Right ventricle myocardium superior (tissue), 1 donor: ENCODE results near the gene SEBOX. TPM values are rescaled to one million over a fixed set of nuclear protein-coding genes. Genes with fewer than 3 reads are reported as not detected.

Experiments
- ATAC-seq: fragments of 200-7000 bp; cut with Tn5 transposase; one replicate; pipeline ENCODE4 v1.9.1; 2020; ENCODE audit warnings: mild to moderate bottlenecking; ENCODE audit not compliant: poor library complexity
- DNase-seq: peaks from one replicate; pipeline ENCODE4 v3.0.0-alpha.2; 2020
- intact Hi-C: fragments of 100-400 bp; cut with DNase I; formaldehyde crosslinking; loops from one replicate; pipeline ENCODE4 v1.11.2; 2022
- long read RNA-seq: library from polyadenylated mRNA; unstranded; transcript quantifications from one replicate; pipeline ENCODE4 v2.0.0, GENCODE V29; 2021
- total RNA-seq: library from RNA; stranded (reverse); fragmentation: NEBNext Ultra II Directional; extraction: Animal tissue kit (Norgen Biotek cat#: 25700); gene quantifications from one replicate; pipeline ENCODE4 v1.2.1, GENCODE V29; 2021
- donor health status: DM: no; HTN: yes; CAD: no; lungs with severe emphysema.

SEBOX gene
- total RNA-seq = not detected
- long read RNA-seq = 0 reads

- DNase-seq = no peak
- intact Hi-C loops = no loop called here
These were observed at the start of gene SEBOX for GRCh38 chr17:28364665-28365363. SEBOX (minus strand) TSS chr17:28365199; CDS start chr17:28365151, 48 bp downstream.

GRCh38 chr17:28413804-28414203 is 48.8 kb upstream of the SEBOX start:
- no peak for DNase-seq
- intact Hi-C loops = no loop called here

More at GRCh38 chr17:28364665-28365363, at the start of gene SEBOX:
- no peak for ATAC-seq

GRCh38 chr17:28412099-28412498 is 47.1 kb upstream of the SEBOX start:
- no peak for DNase-seq
- ATAC-seq = no peak
- intact Hi-C loops = no loop called here

More at GRCh38 chr17:28413804-28414203, 48.8 kb upstream of the SEBOX start:
- no peak for ATAC-seq

GRCh38 chr17:28407974-28408306 is 42.9 kb upstream of the SEBOX start:
- intact Hi-C loops = no loop called here
- DNase-seq (no peak), ATAC-seq (no peak)

- ATAC-seq (no peak), DNase-seq (no peak)
- intact Hi-C loops = no loop called here
These were observed 42.4 kb upstream of the SEBOX start for GRCh38 chr17:28407130-28407973.

- DNase-seq = no peak
- peak; percentile 10 for ATAC-seq
- intact Hi-C loops = no loop called here
These were observed 41.4 kb upstream of the SEBOX start for GRCh38 chr17:28406473-28406814.

- ATAC-seq = peak; percentile 90
- DNase-seq = peak; percentile 79
- intact Hi-C loops = no loop called here
These were observed 40.9 kb upstream of the SEBOX start, which contains the start of gene SLC46A1 for GRCh38 chr17:28405632-28406472. SLC46A1 (minus strand) TSS chr17:28406212; CDS start chr17:28406114, 98 bp downstream.

- intact Hi-C loops = no loop called here
- ATAC-seq (peak; percentile 4), DNase-seq (peak; percentile 52)
These were observed 40.0 kb upstream of the SEBOX start for GRCh38 chr17:28404812-28405570.

GRCh38 chr17:28404461-28404811 is 39.4 kb upstream of the SEBOX start:
- ATAC-seq (no peak), DNase-seq (no peak)
- intact Hi-C loops = no loop called here

GRCh38 chr17:28404007-28404406 is 39.0 kb upstream of the SEBOX start:
- intact Hi-C loops = no loop called here
- no peak for DNase-seq
- ATAC-seq = no peak

- no peak for DNase-seq
- intact Hi-C loops = no loop called here
- ATAC-seq = no peak
These were observed 37.8 kb upstream of the SEBOX start for GRCh38 chr17:28402844-28403243.

- intact Hi-C loops = no loop called here
- DNase-seq (no peak), ATAC-seq (no peak)
These were observed 37.2 kb upstream of the SEBOX start for GRCh38 chr17:28402224-28402630.

- no peak for DNase-seq
- intact Hi-C loops = no loop called here
- no peak for ATAC-seq
These were observed 34.8 kb upstream of the SEBOX start for GRCh38 chr17:28399808-28400207.

- ATAC-seq (peak; percentile 16), DNase-seq (no peak)
- intact Hi-C loops = no loop called here
These were observed 33.4 kb upstream of the SEBOX start for GRCh38 chr17:28398280-28398981.

- DNase-seq = no peak
- ATAC-seq = peak; percentile 11
- intact Hi-C loops = no loop called here
These were observed 32.8 kb upstream of the SEBOX start for GRCh38 chr17:28397687-28398279.

- no peak for ATAC-seq
- intact Hi-C loops = no loop called here
- no peak for DNase-seq
These were observed 32.3 kb upstream of the SEBOX start for GRCh38 chr17:28397275-28397674.

- intact Hi-C loops = no loop called here
- no peak for DNase-seq
- no peak for ATAC-seq
These were observed 31.7 kb upstream of the SEBOX start for GRCh38 chr17:28396635-28397239.
